HL-60/S4 treated with retinoic acid at 250 ng/mL for 4 days and 3 days (cell line): ENCODE results near the gene ZNF319.

Experiments used
- in situ Hi-C: fragments of 300-500 bp; cut with MboI; formaldehyde crosslinking; loops from 2 replicates; pipeline ENCODE4 v1.7.0; 2022; ENCODE audit warnings: low sequenced_read_pairs

ZNF319 gene

DNA sequence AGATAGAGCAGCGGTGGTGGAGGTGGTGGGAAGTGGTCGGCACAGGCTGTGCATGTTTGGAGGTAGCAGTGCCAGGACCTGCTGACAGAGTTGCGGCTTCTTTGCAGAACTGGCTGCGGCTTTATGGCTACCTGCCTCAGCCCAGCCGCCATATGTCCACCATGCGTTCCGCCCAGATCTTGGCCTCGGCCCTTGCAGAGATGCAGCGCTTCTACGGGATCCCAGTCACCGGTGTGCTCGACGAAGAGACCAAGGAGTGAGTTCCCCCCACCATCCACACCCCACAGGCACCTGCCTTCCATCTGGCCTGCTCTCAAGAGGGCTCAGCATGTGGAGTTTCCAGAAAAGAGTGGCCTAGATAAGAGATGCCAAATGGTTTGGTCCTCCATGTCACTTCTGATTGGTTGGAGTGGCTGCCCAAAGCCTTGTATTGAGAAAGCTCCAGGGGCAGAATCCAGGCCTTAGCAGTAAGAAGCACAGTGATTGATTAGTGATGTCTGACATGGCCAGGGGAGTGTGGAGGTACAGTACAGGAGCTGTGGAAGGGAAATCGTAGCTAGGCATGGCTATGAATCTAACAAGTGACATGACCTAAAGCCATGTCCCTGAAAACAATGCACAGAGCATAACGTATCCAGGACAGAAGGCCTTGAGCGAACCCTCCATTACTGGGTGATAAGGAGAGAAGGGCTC lies 37.0 kb upstream of the ZNF319 start:
- in situ Hi-C loops, result no loop called here

DNA sequence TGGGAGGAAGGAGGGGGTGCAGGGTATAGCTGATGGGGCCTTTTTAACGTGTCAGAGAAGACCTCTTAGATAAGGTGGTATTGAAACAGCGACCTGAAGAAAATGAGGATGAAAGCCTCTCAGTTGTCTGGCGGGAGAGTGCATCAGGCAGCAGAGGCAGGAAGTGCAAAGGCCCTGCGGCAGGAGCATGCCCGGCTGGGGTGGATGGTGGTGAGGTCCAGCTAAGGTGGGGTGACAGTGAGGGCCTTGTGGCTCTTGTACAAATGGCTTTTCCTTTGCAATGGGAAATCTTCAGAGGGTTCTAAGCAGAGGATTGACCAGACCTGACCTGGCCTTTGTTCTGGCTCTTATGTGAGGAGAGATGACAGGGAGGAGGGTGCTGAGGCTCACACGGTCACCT lies 36.5 kb upstream of the ZNF319 start:
- in situ Hi-C loops, result no loop called here

DNA sequence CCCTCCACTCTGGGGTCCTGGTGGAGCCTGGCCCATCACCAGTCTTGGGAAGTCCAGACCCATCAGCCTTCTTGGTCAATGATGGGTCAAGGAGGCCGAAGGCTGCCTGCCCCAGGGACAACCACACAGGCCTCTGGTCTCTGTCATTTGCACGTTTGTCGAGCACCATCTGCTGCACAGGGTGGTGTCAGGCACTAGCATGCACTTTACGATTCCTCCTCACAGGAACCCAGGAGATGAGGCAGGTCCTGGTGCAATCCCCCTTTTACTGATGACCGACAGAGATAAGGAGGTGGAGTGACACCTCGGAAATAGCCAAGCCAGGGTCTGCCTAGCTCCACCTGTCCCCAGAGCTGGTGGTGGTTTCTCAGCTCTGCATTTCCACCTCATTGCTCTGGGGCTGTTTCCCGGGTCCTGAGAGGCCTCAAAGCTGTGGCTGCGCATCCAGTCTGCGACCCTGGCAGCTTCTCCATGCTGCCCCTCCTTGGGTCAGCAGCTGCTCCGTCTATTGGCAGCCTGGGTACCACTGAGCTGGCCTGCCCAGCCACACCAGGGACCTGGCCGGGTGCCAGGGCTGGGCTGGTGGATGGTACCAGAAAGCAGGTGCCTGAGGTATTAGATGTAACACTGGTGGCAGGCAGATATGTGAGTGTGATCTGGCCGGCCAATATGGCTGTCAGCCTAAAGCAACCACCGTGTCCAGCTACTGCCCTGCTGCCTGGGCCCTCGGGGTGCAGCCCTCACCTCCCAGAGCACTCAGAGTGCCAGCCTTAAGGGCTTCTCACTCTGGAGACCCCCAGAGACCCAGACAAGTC lies 35.1 kb upstream of the ZNF319 start:
- in situ Hi-C loops, result no loop called here

DNA sequence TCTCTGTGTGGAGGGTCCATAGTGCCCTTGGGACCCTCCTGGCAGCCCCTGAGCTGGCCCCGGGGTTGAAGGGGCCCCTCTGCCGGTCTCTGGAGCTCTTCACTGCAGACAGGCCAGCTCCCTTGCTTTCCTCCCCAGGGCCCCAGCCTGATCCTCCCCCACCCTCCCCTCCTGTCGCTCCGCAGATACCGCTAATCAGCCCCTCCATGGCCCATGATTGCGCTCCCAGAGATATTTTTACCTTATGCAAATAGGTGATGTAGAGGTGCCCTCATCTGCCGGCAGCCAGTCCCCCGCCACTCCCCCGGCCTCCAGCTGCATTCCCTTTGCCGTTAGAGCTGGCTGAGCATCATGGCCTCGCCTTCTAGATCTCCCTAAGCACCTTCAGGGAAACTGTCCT lies 34.3 kb upstream of the ZNF319 start:
- in situ Hi-C loops, result no loop called here

DNA sequence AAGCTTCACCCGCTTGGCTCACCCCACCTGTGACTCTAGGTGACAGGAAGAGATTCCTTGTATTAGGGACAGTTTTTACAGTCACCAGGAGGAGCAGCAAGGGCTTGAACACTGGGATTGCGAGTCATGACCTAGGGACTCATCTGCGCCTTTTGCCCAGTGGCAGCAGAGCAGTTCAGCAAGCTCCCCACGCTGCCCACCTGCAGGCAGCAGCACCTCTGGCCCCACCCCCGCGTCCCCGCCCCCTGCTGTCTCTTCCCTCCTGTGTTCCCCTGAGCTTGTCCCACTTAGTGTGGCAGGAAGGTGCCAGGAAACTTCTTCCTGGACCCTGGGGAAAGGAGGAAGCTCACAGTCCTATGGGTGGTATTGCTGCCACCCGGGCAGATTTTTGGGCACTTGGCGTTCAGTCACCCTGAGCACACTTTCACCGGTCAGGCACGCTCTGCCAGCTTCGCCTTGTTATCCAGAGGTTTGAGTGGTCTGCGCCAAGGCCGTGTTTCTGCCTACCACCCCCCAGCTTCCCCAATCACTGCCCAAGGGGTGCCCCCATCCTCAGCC lies 33.7 kb upstream of the ZNF319 start:
- in situ Hi-C loops, result no loop called here

DNA sequence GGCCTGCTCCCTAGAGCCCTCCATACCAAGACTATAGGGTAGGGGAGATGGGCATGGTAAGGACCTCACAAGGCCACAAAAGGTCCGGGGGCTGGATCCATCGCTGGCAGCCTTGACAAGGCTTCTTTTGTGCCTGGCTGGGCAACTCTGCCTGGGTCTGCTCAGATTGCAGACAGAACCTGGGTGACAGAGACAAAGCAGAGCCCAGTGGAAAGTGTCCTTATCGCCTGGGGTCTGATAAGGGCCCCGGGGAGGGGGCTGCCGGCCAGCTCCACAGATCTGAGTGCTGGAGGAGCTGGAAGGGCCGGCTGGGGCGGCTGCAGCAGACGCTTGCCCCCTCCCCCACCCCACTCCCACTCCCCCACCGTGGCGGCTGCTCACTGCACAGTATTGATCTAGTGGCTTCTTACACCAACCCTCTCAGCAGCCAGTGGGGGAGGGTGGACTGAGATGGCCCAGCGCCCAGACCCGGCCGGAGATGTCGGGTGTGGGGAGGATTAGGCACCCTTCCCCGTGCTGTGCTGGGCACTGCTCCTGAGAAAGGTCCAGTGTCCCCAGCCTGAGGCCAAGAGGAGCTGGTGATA lies 32.3 kb upstream of the ZNF319 start:
- in situ Hi-C loops, result no loop called here

DNA sequence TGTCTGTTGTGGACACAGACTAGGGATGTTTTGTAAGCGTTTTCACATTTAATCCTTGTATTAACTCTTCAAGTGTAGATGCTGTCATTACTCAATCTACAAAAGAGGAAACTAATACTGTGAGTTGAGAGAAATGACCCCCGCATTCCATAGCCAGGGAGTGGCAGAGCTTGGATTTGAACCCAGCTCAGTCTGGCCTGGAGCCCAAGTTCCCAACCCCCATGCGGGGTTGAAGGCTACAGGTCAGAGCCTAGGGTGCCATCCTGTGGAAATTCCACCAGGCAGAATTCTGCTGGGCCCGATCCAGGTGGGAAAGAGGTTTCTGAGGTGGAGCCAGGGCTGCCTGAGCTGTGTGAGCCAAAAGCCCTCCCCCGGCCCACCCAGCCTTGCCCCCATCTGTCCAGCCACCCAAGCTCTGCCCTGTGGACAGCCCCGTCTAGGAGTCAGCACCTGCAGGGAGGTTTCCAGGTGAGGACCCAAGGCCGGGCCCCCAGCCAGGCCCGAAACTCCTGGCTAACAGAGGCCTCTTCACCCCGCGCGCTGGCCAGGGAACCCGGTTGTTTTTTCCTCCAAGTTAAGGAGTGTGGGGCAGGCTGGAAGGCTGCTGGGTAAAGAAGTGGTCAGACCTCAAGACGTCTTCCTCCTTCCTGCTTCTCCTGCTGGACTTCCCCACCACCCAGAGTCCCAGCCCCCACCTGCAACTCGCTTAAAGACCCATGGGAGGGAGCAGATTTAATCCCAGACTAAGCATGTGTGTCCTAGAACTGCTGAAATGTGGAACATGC lies 30.7 kb upstream of the ZNF319 start:
- in situ Hi-C loops, result no loop called here

DNA sequence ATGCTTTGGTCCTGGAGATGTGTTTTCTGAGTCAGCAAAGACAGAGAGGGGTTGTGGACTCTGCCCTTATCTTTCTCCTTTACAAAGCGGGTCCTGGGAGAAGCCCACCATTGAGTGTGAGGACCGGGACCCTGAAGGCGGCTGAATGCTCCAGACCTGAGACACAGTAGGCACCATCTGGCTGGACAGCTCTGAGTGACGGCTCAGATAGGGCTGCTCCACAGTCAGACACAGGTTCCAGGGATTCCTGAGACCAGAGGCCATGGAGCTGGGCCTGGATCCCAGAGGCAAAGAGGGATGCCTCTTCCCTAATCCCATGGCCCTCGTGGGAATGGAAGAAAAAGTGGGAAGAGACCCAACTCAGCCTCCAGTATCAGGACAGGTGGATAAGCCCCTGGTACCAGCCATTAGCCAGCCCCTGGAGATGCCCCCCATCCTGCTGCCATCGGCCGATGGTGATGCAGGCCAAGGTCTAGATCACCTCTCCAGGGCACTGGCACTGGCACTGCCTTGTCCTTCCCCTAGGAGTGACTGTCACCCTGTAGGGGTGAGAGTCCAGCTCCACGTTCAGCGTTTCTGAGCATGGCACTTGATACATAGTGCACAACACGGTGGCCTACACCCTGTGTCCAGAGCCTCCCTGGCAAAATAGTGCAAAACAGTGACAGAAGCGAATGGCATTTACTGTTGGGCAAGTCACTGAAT lies 29.8 kb upstream of the ZNF319 start:
- in situ Hi-C loops, result no loop called here

DNA sequence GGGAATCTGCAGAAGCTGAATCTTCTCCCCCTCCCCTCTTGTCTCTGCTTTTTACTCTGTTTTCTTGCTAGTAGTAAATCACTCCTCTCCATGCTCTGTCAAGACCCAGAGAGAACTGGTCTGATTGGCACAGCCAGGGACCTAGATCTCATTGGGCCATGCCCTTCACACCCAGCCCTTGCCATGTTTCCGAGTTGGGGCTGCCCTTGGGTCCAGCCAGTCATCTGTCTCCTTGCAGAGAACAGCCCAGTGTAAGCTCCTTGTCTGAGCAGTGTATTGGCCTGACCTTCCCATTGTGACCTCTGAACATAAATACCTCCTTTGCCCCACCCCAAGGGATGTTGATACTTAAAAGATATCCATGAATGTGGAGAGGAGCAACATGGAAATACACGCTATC lies 28.9 kb upstream of the ZNF319 start:
- in situ Hi-C loops, result no loop called here

DNA sequence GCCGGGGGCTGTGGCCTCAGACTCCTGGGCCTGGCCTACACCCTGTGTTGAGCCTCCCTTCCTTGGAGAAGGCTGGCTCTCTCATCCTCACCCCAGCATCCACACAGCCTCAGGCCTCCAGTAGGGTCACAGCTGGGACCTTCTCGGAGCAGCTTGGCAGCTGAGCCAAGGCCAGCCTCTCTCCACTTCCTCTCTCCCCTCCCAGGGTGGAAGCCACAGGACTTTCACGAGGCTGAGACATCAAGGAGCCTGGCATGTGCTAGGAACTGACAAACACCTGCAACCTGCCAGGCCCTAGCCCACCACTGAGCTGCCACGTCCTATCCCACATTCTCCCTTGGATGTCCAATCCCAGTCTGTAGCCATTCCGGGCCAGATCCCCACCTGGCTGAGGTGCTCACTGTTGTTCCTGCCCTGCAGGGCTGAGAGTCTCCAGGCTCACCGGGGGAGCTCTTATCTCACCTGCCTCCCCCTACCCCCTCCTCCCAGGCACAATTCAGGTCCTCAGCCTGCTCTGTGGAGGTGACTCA lies 28.1 kb upstream of the ZNF319 start:
- in situ Hi-C loops, result no loop called here

DNA sequence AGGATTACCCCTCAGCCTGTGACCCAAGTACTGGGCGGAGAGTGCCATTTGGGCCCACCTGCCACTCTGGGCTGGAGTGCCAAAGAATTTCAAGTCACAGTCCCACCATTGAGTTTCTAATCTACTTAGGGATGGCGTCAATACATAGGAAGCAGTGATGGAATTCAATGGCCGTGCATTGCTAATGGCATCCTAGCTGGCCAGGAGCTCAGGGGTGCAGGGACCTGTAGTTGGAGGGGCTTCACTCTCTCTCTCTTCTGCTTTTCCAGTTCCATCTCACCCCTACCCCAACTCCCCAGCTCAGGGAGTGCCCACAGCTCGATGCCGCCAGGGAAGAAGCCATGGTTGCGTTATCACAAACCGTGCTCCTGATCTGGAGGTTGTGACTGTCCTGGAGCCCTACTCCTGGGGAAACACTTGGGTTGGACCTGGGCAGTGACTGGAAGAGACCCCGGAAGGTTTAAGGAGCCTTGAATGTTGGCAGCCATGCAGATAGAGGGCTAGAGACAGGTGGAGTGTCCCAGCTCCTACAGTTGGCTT lies 27.5 kb upstream of the ZNF319 start:
- in situ Hi-C loops, result no loop called here

DNA sequence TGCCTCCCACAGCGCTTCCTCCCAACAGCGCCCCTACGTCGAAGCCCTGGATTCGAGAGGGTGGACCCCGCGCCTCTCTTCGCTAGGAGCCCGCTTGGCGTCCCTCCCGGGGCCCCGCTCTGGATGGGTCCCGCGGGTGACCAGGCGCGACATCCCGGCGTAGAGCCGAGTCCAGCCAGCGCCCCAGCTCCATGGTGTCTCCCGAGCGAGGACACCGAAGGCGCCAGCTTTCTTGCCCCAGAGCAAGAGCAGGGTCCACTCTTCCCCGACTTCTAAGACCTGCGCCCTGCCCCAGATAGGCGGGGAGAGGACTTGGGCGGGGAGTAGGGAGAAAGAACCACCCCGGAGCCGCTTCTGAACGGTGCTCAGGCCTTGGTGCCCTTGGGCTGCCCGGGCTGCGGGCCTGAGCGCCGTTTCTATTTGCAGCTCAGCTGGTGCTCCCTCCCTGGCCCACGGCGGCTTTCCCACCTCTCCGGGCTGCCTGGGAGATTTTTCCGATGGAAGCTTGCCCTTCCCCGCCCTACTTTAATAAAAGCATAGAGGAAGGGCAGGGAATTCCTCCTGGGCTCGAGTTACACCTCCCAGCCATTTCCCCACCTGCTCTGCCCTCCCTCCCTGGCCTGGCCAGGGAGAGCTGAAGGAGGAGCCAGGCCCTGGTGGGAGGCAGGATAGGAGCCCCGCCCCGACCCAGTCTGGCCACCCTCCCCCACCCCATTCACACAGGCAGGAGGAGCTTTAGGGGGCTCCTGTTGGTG lies 26.9 kb upstream of the ZNF319 start:
- in situ Hi-C loops, result no loop called here

DNA sequence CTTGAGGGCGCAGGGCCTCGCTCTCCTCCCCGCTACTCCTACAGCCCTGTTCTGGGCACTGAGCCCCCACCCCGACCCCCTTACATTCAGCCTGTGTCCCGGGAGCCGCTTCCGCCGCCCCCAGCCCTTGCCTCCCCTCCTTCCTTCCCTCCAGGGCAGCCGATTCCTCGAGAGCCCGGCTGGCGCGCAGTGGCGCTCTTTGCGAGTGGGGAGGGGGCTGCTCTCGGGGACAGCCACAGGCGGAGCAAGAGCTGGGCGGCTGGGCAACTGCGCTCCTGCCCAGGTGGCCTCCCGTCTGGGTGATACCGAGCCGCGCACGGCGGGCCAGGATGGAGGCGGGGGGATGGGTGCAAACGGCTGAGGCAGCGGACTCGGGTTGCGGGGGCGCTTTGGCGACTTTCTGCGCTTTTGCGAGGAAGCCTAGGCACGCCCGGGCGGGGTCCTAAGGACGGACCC lies 26.3 kb upstream of the ZNF319 start:
- in situ Hi-C loops, result no loop called here

DNA sequence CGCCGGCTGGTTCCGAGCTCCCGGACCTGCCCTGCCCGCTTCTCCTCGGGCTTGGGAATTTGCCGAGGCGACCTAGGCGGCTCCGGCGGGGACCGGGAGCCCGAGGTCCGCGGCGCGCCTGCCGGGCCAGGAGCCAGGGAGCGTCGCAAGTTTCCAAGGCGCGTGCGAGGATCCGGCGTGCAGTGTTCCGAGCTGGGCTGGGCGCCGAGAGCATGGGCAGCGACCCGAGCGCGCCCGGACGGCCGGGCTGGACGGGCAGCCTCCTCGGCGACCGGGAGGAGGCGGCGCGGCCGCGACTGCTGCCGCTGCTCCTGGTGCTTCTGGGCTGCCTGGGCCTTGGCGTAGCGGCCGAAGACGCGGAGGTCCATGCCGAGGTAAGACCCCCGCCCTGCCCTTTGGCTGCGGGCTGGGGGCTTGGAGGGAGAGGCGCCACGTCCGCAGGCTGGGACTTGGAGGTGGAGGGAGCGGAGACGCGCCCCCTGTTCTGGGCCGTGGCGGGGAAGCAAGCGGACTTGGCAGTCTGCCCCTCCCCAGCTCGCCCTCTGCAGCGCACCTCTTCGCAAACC lies 25.8 kb upstream of the ZNF319 start:
- in situ Hi-C loops, result no loop called here

DNA sequence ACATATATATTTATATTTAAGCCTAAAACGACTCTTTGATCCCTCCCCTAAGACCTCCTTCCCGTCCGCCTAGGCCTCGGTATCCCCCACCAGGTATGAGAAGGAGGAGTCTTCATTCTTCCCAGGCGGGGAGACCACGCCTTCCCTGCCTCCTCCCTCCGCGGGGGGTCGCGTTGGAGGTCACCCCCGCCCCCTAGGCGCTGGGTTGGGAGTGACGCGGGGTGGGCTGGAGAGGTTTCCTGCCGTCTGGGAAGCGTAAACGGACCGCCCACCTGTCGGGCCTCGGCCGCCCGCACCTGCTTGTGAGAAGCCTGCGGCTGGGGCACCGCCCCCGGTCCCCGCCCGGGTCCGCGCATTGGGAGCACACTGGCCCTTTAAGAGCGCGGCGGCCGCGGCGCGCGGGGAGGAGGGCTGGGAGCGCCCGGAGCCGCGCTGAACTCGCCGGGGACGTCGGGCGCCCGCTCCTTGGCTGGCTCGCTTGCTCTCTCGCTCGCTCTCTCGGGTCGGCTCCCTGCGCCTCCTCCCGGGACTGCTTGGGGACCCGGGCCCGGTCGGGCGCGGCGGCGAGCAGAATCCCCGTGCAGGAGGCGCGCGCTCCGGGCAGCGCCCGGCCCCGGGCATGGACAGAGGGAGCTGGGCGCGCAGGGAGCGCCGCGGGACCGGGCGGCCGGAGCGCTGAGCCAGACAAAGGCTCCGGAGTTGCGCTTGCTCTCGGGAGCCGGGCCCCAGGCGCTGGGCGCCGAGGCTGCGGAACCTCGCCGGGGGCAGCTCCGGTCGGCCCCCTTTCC lies 25.1 kb upstream of the ZNF319 start, which contains the start of gene MMP15:
Gene MMP15 (plus strand): TSS at position 404 of the 788 bp plus-strand sequence. CDS start 597 bp downstream, outside the sequence.
- in situ Hi-C loops, result no loop called here

DNA sequence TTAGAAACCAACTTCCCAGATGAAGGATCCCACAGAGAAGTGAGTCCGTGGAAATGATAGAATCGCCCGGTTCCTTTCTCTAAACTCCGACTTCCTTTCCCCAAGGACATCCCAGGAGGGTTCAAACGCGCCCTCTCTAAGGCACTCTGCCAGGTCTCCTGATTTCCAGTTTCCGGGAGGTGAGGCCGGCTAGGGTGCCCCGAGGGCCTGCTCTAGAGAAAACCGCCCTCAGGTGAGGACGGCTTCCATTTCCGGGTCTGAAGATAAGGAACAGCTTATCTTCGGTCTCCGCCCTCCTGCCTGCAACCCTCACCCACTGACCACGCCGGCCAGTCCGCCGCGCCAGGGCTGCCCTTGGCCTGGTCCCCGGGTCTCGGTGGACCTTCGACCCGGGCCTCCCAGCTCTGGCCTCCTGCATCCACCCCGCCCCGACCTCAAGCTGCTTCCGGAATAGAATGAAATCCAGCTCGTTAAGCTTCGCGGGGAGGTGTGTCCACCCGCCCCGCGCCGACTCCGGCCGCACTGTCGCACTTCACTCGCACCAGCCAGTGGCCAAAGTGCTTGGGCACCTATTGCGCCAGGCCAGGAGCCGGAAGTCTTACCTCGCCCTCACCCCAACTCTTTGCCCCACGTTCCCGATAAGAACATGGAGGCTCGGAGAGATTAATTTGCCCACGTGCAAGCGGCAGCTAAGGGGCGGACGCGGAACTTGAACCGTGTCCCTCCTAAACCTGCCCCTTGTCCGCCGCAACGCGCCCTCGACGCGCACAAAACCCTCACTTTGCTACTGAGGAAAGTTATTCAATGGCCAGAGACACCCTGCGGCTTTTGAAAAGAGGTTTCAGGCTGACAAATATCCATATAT lies 24.2 kb upstream of the ZNF319 start:
- in situ Hi-C loops, result no loop called here
